B cell (primary cell): Measurements from ENCODE around the gene MIF.

Experiments used
- CTCF ChIP-seq: fragments of 200-600 bp; IDR thresholded peaks from one replicate; pipeline ENCODE4 v1.8.0; 2022; ENCODE audit warnings: antibody characterized with exemption, mild to moderate bottlenecking
- EZH2 ChIP-seq: IDR thresholded peaks from 2 replicates; pipeline ENCODE4 v1.6.1; 2012; ENCODE audit warnings: borderline replicate concordance, low read depth, mild to moderate bottlenecking, moderate library complexity, low read length; ENCODE audit not compliant: insufficient read depth, poor library complexity, severe bottlenecking

- TF ChIP-seq CTCF (no peak), EZH2 (no peak)
Measured at GRCh38 chr22:23906641-23907040, 12.5 kb downstream of the MIF start.
